HL-60 (cell line): ENCODE data around the gene FNDC10.
"Not testable (repeated sequence)": the region's sequence is repeated elsewhere in the genome, so short reads cannot be mapped to it uniquely, and the experiment has no call there.

Source experiments
- CTCF ChIP-seq: IDR thresholded peaks from one replicate; pipeline ENCODE4 v1.5.1; 2011; ENCODE audit warnings: low read length, control low read depth, inconsistent platforms; ENCODE audit not compliant: insufficient read depth
- POLR2AphosphoS5 ChIP-seq: IDR thresholded peaks from 2 replicates; pipeline ENCODE4 v1.6.1; 2012; ENCODE audit warnings: low read depth
- REST ChIP-seq: IDR thresholded peaks from 2 replicates; pipeline ENCODE4 v1.6.1; 2012; ENCODE audit warnings: low read depth; ENCODE audit not compliant: insufficient replicate concordance

- not testable (repeated sequence) for TF ChIP-seq CTCF, REST, POLR2AphosphoS5
Observed at GRCh38 chr1:1640711-1641461, 41.0 kb upstream of the FNDC10 start.
